ENCODE measurements around the gene TRIL. TPM values are rescaled to one million over a fixed set of nuclear protein-coding genes. Genes with fewer than 3 reads are reported as not detected.

TRIL gene
- total and polyA plus RNA-seq, 2 of the 13 experiments (the other 11 are each of a cell fraction or from before 2014, with no cell fraction given): 0.18 to 0.40 TPM

- TF ChIP-seq, protein P1, sequence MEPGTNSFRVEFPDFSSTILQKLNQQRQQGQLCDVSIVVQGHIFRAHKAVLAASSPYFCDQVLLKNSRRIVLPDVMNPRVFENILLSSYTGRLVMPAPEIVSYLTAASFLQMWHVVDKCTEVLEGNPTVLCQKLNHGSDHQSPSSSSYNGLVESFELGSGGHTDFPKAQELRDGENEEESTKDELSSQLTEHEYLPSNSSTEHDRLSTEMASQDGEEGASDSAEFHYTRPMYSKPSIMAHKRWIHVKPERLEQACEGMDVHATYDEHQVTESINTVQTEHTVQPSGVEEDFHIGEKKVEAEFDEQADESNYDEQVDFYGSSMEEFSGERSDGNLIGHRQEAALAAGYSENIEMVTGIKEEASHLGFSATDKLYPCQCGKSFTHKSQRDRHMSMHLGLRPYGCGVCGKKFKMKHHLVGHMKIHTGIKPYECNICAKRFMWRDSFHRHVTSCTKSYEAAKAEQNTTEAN (CRISPR knock-in tag; conservative IDR thresholded peaks at IDR 0.05): no peak
- TF ChIP-seq CEBPB (IDR thresholded peaks at IDR 0.05; ENCODE audit: borderline replicate concordance, low read depth, low read length) (peak; percentile 64), ZSCAN20 (CRISPR knock-in tag; IDR thresholded peaks at IDR 0.05; ENCODE audit: borderline replicate concordance) (no peak)
These were observed 35.4 kb downstream of the TRIL start (continued) for GRCh38 chr7:28922624-28923331.

GRCh38 chr7:28921822-28922221 lies 36.3 kb downstream of the TRIL start:
- Histone ChIP-seq H3K36me3 (replicated peaks in 1 of 2; ENCODE audit: control insufficient read depth in 1 of 2, insufficient read depth in 2 of 2, low read length in 2 of 2) (no peaks in the 10 kb centered on the region), H3K4me2 (ENCODE audit: low read depth, low read length) (peak overlapping the region; percentile 71), H3K4me1 (ENCODE audit: insufficient read depth, low read length) (peaks cover 19% of the 10 kb centered on the region), H3K79me2 (ENCODE audit: insufficient read depth, low read length) (no peaks in the 10 kb centered on the region), H3K9me3 (ENCODE audit: low read length) (no peaks in the 10 kb centered on the region), H4K20me1 (ENCODE audit: insufficient read depth, low read length) (no peaks in the 10 kb centered on the region), H3K27me3 (ENCODE audit: control insufficient read depth in 1 of 2, insufficient read depth in 2 of 2, low read length in 2 of 2) (no peaks in the 10 kb centered on the region), H3K4me3 (replicated peaks in 1 of 3; ENCODE audit: insufficient read depth in 1 of 3, low read depth in 2 of 3, low read length in 3 of 3) (peak overlapping the region in 1 of 3 experiments; percentile 49; a peak in 1 of 6 replicates), H3K9ac (ENCODE audit: insufficient read depth, low read depth, low read length) (no peak overlapping the region), H3K27ac (ENCODE audit: extremely low read length, insufficient read depth, low read length) (no peak overlapping the region), H2AFZ (ENCODE audit: low read length) (no peak overlapping the region)
- WGBS (ENCODE audit: low lambda C conversion rate): 0% methylated on average over 4 of the region's 4 CpGs
- ChIA-PET CTCF (ENCODE audit: low intra/inter-chr PET ratio, low total read pairs) (interaction anchor here (1.3 to 3.7 kb wide), 7 partner anchors 34 to 999 kb away, joined by 3 to 57 read pairs (median 9); no protein-coding TSS in a partner anchor), POLR2A (interaction anchor here (0.7 to 2.1 kb wide), 3 partner anchors 34 to 219 kb away, joined by 3 to 8 read pairs (median 7); no protein-coding TSS in a partner anchor)
- FAIRE-seq: peak; percentile 73
- in situ Hi-C loops (cut with HindIII; ENCODE audit: extremely low pct_ligation_motif_present, low pct_unique_long_range_greater_than_20kb) (loop anchor here (5.0 to 10.0 kb wide), 5 partner anchors 35 to 643 kb away; partner anchors contain the start of genes PRR15 and TRIL), intact Hi-C loops (cut with micrococcal nuclease; ENCODE audit: unreplicated experiment) (loop anchor here (1.0 to 5.0 kb wide), 6 partner anchors 35 to 690 kb away; no protein-coding TSS in a partner anchor)
- BruUV-seq (replicated peaks): no TSS peak
- peak; percentile 69 for DNase-seq (ENCODE audit: low spot score)
- ATAC-seq: peak; percentile 94
- TF ChIP-seq, protein P2, sequence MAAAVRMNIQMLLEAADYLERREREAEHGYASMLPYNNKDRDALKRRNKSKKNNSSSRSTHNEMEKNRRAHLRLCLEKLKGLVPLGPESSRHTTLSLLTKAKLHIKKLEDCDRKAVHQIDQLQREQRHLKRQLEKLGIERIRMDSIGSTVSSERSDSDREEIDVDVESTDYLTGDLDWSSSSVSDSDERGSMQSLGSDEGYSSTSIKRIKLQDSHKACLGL (CRISPR knock-in tag; IDR thresholded peaks at IDR 0.05): no peak
- TF ChIP-seq TMF1 (CRISPR knock-in tag; IDR thresholded peaks at IDR 0.05; ENCODE audit: low read depth) (no peak), BCL6 (CRISPR knock-in tag; IDR thresholded peaks at IDR 0.05) (no peak), STAG1 (CRISPR knock-in tag; IDR thresholded peaks at IDR 0.05) (peak; percentile 81), HMGXB4 (CRISPR knock-in tag; IDR thresholded peaks at IDR 0.05; ENCODE audit: borderline replicate concordance in 1 of 2, low read depth in 1 of 2) (peak in 1 of 2 experiments; percentile 67; a peak in 3 of 4 replicates), SAP130 (CRISPR knock-in tag; IDR thresholded peaks at IDR 0.05; ENCODE audit: low read depth) (0 out of 2 replicates have a peak, but pooled peaks have one; percentile 19), CTCF (CRISPR knock-in tag; IDR thresholded peaks at IDR 0.05) (peak; percentile 78), NCOA2 (CRISPR knock-in tag; IDR thresholded peaks at IDR 0.05) (0 out of 2 replicates have a peak, but pooled peaks have one; percentile 26)
- TF ChIP-seq, protein P3, sequence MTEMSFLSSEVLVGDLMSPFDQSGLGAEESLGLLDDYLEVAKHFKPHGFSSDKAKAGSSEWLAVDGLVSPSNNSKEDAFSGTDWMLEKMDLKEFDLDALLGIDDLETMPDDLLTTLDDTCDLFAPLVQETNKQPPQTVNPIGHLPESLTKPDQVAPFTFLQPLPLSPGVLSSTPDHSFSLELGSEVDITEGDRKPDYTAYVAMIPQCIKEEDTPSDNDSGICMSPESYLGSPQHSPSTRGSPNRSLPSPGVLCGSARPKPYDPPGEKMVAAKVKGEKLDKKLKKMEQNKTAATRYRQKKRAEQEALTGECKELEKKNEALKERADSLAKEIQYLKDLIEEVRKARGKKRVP (CRISPR knock-in tag; IDR thresholded peaks at IDR 0.05): no peak
- TF ChIP-seq, protein P4, sequence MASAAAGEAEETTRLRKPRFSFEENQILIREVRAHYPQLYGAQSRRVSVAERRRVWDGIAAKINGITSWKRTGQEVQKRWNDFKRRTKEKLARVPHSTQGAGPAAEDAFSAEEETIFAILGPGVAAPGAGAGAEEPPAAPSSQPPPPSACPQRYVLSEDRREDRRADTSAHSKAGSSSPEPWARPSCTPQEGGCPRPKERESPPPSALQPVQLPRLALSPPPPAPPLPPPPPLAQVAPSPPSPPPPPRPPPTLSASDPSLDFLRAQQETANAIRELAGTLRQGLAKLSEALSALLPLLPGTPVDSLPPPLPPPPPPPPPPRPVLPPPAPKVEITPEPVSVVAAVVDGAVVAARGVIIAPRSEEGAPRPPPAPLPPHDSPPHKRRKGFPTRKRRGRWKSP (CRISPR knock-in tag; IDR thresholded peaks at IDR 0.05): no peak

Measured in HepG2 (cell line).